OCI-LY3 (cell line): ENCODE results near the gene RHOA.
"Not testable (repeated sequence)": the region's sequence is repeated elsewhere in the genome, so short reads cannot be mapped to it uniquely, and the experiment has no call there.

Source experiments
- H2AFZ ChIP-seq: fragments of 200-600, 300-600 bp; shearing (Covaris generic); 2 replicates; pipeline ENCODE4 v1.6.0; 2014; ENCODE audit warnings: antibody characterized with exemption, low read depth, low read length
- H3K27ac ChIP-seq: fragments of 200-600, 300-600 bp; sonication (generic); 2 replicates; pipeline ENCODE4 v1.5.1; 2014; ENCODE audit warnings: mild to moderate bottlenecking, low read length, moderate library complexity, mixed read lengths
- H3K27me3 ChIP-seq: fragments of 200-600, 300-600 bp; sonication (generic); 2 replicates; pipeline ENCODE4 v1.6.1; 2014; ENCODE audit warnings: low read depth, low read length, mixed read lengths
- H3K36me3 ChIP-seq: fragments of 200-600, 300-600 bp; sonication (generic); replicated peaks from 2 replicates; pipeline ENCODE3; 2014; ENCODE audit warnings: low read depth, low read length, mixed read lengths
- H3K4me1 ChIP-seq: fragments of 300-600, 200-600 bp; sonication (generic); 2 replicates; pipeline ENCODE4 v1.6.1; 2014; ENCODE audit warnings: low read length, mixed read lengths
- H3K4me2 ChIP-seq: fragments of 200-600, 300-600 bp; sonication (generic); 2 replicates; pipeline ENCODE4 v1.6.1; 2014; ENCODE audit warnings: low read length, mixed read lengths
- H3K4me3 ChIP-seq: fragments of 300-600, 200-600 bp; sonication (generic); 2 replicates; pipeline ENCODE4 v1.5.1; 2014; ENCODE audit warnings: antibody characterized with exemption, mild to moderate bottlenecking, low read length, moderate library complexity
- H3K79me2 ChIP-seq: fragments of 300-600, 200-600 bp; shearing (Covaris generic); 2 replicates; pipeline ENCODE4 v1.6.1; 2014; ENCODE audit warnings: mild to moderate bottlenecking, low read length, mixed read lengths
- H3K9ac ChIP-seq: fragments of 300-600, 200-600 bp; shearing (Covaris generic); 2 replicates; pipeline ENCODE4 v1.6.0; 2014; ENCODE audit warnings: mild to moderate bottlenecking, low read length, moderate library complexity
- H3K9me3 ChIP-seq: fragments of 200-600, 300-600 bp; shearing (Covaris generic); 2 replicates; pipeline ENCODE4 v1.6.1; 2014; ENCODE audit warnings: low read length, mixed read lengths; ENCODE audit not compliant: insufficient read depth
- H4K20me1 ChIP-seq: fragments of 200-600, 300-600 bp; sonication (generic); 2 replicates; pipeline ENCODE4 v1.6.1; 2016; ENCODE audit warnings: low read length, mixed read lengths; ENCODE audit not compliant: insufficient read depth
- EZH2phosphoT487 ChIP-seq: fragments of 200-600 bp; shearing (Covaris generic); IDR thresholded peaks from 2 replicates; pipeline ENCODE4 v1.6.1; 2018; ENCODE audit warnings: antibody characterized with exemption, mixed run types, low read depth
- TF ChIP-seq, protein P1 (sequence below): fragments of 200-600, 300-600 bp; sonication (generic); IDR thresholded peaks from 2 replicates; pipeline ENCODE4 v1.5.1; 2014; ENCODE audit warnings: antibody characterized with exemption, low read length, low read depth

RHOA gene

DNA sequence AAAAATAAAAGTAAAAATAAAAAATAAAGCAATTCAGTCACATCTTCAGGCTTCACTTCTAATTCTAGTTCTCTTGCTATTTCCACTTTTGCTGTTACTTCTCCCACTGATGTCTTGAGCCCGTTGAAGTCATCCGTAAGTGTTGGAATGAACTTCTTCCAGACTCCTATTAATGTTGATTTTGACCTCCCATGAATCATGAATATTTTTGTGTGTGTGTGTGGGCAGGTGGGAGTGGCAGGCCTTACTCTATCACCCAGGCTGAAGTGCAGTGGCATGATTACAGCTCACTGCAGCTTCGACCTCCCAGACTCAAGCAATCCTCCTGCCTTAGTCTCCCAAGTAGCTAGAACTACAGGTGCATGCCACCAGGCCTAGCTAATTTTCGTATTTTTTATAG lies 82.6 kb downstream of the RHOA start:
- Histone ChIP-seq H3K27me3 (no peaks in the 10 kb centered on the region), H3K79me2 (0 out of 2 replicates have a peak, but pooled peaks cover 4% of the 10 kb centered on the region), H3K4me1 (no peaks in the 10 kb centered on the region), H3K9me3 (no peaks in the 10 kb centered on the region), H3K9ac (no peak overlapping the region), H2AFZ (no peak overlapping the region), H3K36me3 (peaks cover 49% of the 10 kb centered on the region), H3K27ac (no peak overlapping the region), H4K20me1 (no peaks in the 10 kb centered on the region), H3K4me2 (no peak overlapping the region), H3K4me3 (no peak overlapping the region)
- TF ChIP-seq, protein P1, sequence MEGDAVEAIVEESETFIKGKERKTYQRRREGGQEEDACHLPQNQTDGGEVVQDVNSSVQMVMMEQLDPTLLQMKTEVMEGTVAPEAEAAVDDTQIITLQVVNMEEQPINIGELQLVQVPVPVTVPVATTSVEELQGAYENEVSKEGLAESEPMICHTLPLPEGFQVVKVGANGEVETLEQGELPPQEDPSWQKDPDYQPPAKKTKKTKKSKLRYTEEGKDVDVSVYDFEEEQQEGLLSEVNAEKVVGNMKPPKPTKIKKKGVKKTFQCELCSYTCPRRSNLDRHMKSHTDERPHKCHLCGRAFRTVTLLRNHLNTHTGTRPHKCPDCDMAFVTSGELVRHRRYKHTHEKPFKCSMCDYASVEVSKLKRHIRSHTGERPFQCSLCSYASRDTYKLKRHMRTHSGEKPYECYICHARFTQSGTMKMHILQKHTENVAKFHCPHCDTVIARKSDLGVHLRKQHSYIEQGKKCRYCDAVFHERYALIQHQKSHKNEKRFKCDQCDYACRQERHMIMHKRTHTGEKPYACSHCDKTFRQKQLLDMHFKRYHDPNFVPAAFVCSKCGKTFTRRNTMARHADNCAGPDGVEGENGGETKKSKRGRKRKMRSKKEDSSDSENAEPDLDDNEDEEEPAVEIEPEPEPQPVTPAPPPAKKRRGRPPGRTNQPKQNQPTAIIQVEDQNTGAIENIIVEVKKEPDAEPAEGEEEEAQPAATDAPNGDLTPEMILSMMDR = no peak
- no peak for TF ChIP-seq EZH2phosphoT487

DNA sequence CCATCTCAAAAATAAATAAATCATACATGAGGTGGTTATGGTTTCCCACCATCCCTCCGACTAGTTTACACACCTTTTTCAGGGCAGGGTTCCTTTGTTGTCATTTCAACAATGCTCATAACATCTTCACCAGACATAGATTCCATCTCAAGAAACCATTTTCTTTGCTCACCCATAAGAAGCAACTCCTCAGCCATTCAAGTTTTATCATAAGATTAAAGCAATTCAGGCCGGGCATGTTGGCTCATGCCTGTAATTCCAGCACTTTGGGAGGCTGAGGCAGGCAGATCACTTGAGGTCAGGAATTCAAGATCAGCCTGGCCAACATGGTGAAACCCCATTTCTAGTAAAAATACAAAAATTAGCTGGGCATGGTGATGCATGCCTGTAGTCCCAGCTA lies 83.4 kb downstream of the RHOA start:
- not testable (repeated sequence) for H3K79me2 ChIP-seq, H3K27me3 ChIP-seq, H3K27ac ChIP-seq, H4K20me1 ChIP-seq, H2AFZ ChIP-seq, H3K9ac ChIP-seq, H3K4me1 ChIP-seq, H3K4me3 ChIP-seq, H3K4me2 ChIP-seq, H3K9me3 ChIP-seq
- H3K36me3 ChIP-seq = peaks cover 48% of the 10 kb centered on the region

DNA sequence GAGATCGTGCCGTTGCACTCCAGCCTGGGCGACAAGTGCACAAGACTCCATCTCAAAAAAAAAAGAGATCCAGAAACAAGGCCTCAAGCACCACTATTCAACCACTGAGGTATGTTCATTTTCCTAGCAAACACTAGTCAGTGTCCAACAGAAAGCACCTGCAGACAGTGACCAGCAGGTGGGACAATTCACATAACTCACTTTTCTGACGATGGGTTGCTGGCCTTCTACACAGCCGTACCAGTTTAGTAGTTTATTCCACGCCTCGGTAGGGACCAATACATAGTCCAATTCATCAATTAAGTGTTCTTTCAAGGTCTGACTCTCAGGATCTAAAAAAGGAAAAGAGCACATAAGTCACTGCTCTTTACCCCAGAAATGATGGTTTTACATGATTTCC lies 84.3 kb downstream of the RHOA start:
- Histone ChIP-seq H3K27ac (no peak overlapping the region), H3K4me1 (no peaks in the 10 kb centered on the region), H3K4me2 (no peak overlapping the region), H3K9ac (no peak overlapping the region), H3K79me2 (no peaks in the 10 kb centered on the region), H2AFZ (no peak overlapping the region), H3K36me3 (peaks cover 43% of the 10 kb centered on the region), H4K20me1 (no peaks in the 10 kb centered on the region), H3K9me3 (no peaks in the 10 kb centered on the region), H3K4me3 (no peak overlapping the region), H3K27me3 (no peaks in the 10 kb centered on the region)
- TF ChIP-seq EZH2phosphoT487 = no peak
- TF ChIP-seq, protein P1 = peak; percentile 24

DNA sequence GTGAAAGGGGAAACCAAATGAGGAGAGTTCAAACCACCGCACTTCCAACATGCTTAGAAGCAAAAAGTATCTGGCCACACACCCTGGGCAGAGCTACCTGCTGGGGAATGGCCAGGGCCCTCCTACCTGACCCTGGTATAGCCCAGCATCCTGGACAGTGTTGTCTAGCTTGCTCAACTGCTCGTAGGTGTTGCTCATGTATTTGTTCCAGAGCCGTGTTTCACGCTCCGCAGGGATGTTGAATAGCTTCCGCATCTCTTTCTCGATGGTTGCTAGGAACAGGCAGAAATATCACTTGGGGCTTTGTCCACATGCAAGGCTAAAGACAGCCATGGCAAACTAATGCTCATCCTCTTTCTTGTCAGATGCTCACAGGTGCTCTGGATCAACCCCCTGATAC lies 87.0 kb downstream of the RHOA start:
- H3K36me3 ChIP-seq = peaks cover 55% of the 10 kb centered on the region

More for the DNA sequence above, 87.0 kb downstream of the RHOA start:
- Histone ChIP-seq H3K9me3 (no peaks in the 10 kb centered on the region), H4K20me1 (no peaks in the 10 kb centered on the region), H3K4me2 (no peak overlapping the region), H3K4me3 (no peak overlapping the region), H3K79me2 (no peaks in the 10 kb centered on the region), H3K9ac (no peak overlapping the region), H2AFZ (no peak overlapping the region), H3K27me3 (no peaks in the 10 kb centered on the region), H3K4me1 (no peaks in the 10 kb centered on the region), H3K27ac (no peak overlapping the region)
- TF ChIP-seq, protein P1 = no peak
- TF ChIP-seq EZH2phosphoT487 = no peak
